Inferior parietal cortex (tissue), 1 donor: Measurements from ENCODE around the gene MT1B.

ENCODE experiments used
- DNase-seq: peaks from one replicate; pipeline ENCODE4 v3.0.0-alpha.2; 2016; ENCODE audit errors: extremely low spot score

The MT1B gene

DNA sequence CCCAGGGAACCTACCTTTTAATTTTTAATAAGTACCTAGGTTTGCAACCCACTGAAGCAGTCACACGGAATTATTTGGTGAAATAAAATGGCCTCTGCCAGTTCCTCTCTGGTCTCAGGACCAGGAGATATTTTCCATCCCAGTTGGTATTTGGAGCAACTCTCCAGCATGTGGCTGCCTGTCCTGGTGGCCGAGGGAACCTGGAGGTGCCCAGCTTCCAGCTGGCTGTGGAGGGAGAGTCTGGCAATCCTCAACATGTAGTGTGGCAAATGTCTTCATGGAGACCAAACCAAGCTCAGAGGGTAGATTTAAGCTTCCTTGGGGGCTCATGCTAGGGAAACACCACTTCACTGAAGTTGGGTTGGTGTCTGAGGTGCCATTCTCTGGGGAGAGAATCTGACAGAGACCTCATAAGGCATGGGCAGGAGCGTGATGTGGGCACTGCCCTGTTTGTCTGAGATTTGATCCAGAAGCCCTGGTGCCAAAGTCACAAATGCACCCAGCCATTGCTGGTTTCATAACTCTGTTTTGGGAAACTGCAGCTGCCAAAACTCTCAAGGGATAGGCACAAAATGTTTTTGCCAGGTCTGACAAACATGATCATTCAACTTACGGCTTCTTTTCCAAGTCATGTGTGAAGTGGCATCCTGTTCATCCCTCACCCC lies 33.4 kb downstream of the MT1B start:
- no peak for DNase-seq

DNA sequence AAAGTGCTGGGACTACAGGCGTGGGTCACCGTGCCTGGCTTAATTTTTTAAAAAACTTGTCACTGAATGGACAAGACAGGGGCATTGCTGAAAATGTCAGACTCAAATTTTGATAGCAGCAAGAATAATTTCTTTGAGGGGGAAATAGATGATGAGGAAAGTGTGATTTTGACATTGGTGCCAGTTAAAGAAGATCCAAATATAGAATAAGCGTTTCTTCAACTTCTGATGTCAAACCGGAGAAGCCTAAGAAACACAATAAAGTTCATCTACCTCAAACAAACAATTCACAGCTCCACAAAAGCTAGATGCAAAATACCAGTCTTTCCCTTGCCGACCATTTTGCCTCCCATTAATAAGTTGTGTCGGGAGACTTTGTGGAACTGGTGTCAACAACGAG lies 35.1 kb downstream of the MT1B start:
- no peak for DNase-seq

DNA sequence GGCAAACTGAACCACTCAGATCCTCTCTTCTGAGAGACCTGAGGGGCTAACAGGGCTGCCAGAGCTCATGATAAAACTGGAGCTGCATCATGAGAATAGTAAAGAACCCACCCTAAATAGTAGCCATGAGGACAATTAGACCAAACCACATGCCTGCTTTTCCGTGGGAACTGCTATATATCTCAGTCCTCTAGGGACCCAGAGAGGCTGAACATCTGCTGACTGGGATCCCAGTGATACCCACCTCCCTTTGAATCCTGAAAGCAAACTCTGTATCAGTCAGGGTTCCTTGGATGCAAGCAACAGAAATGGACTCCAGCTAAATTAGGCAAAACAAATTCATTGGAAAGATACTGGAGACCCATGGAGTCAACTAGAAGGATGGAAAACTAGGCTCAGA lies 37.1 kb downstream of the MT1B start:
- no peak for DNase-seq

DNA sequence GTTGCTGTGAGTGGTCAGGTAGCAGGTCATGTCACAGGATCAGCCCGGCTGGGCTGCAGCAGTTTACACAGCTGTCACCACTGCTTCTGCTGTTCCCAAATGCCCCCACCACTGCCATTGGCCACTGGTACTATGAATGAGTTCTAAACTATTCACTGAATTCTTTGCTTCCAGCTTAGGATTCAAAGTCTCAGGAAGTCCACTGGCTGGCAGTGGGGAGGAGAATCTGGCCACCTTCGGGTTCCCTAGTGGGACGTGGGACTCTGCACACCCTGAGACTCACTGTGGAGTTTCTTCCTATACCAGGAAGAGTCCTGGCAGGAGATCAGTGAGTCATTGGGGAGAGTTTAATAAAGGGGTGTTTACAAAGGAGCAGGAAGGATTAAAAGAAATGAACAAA lies 37.5 kb downstream of the MT1B start:
- no peak for DNase-seq

DNA sequence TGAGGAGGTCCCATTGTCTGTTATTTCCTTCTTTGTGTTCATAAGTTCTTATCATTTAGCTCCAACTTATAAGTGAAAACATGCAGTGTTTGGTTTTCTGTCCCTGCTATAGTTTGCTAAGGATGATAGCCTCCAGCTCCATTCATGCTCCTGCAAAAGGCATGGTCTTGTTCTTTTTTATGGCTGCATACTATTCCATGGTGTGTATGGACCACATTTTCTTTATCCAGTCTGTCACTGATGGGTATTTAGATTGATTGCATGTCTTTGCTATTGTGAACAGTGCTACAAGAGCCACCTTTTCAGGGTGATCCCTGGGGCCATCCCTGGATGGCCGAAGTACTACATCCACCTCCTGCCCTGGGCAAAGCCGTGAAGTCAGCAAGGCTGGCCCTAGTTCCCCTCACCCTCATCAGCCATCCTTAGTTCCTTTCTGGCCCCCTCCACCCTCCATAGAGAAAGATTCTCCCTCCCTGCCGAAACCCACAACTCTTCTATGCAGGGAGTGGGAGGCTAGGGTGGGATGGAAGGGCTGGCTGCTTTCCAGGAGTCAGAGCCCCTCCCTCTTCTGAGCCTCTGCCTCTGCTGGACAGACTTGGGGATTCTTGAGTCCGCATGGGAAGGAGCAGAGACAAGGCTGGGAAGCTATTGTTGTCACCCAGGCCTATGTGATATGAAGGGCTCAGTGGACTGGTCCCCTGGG lies 38.9 kb downstream of the MT1B start:
- no peak for DNase-seq

DNA sequence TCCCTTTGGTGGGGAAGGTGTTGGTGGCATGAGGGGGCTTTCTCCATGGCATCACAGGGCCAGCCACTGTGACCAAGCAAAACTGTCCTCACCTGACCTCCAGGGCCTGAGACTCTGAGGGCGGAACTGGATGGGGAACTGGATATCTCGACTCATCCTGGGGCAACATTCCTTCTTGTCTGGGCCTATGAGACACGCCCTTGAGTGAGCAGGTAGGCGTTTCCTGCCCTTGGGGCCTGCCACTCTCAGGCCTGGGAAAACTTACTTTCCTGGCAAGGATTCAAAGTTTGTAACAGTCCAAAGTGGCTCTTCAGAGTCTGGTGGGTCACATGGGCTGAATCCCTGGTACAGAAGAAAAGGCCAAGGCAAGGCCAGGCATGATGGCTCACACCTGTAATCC lies 40.2 kb downstream of the MT1B start:
- no peak for DNase-seq

DNA sequence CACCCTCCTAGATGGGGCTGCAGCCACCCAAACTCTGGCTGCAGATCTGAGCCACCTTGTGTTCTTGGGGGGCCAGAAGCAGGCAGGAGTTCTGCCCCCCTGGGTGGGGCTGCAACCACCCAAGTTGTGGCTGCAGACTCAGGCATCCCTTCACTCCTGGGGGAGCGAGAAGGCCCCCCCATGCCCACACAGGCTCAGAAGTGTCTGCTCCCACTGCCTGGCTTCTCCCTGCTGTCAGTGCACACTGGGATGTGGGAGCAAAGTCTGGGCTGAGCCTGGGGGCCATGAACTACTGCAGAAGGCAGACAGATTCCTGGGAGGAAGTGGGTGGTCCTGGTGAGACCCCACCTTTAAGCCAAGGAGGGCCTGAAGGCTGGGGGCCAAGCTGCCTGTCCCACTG lies 43.6 kb downstream of the MT1B start:
- DNase-seq: no peak

DNA sequence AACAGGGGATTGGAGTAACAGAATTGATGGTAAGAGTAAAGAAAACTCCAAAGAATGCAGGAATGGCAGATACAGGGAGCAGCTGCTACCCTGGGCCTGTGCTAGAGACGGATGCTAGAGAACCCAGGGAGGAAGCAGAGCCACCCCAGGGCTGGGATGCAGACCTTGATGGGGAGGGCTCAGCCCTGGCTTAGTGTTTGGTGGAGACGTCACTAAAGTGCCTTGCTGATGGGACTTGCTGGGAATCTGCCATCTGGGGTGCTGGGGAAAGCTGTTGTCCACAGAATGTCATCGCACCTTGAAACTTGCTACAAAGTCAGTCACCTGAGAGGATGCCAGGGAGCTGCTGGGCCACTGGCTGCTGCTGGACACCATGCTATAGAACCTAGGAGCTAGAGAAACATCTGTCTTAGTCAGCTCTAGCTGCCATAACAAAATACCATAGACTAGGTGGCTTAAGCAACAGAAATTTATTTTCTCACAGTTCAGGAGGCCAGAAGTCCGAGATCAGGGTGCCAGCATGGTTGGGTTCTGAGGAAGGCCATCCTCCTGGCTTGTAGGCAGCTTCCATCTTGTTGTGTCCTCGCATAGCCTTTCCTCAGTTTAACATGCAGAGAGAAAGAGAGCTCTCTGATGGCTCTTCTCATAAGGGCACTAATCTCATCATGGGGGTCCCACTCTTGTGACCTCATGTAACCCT lies 45.9 kb downstream of the MT1B start:
- DNase-seq: no peak

DNA sequence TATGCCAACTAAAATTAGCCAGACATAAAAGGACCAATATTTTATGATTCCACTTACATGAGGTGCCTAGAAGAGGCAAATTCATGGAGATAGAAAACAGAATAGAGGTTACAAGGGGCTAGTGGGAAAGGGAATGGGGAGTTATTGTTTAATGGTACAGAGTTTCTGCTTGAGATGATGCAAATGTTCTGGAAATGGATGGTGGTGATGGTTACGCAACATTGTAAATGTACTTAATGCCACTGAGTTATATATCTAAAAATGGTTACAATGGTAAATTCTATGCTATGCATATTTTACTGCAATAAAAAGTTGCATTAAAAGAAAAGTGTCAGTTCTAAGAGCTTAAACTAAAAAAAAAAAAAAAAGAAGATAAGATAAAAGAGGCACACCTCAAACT lies 48.5 kb downstream of the MT1B start:
- no peak for DNase-seq

DNA sequence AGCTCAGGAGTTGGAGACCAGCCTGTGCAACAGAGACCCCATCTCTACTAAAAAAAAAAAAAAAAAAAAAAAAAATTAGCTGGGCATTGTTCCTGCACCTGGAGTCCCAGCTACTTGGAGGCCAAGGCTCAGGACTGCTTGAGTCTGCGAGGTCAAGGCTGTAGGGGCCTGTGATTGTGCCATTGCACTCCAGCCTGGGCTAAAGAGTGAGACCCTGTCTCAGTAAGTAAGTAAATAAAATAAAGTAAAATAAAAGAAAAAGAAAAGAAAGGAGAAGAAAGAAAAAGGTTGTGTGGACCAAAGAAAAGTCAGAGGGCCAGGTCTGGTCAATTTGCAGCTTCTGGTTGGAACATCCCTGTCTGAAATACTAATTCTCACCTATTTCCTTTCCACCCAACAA lies 48.9 kb downstream of the MT1B start:
- no peak for DNase-seq

DNA sequence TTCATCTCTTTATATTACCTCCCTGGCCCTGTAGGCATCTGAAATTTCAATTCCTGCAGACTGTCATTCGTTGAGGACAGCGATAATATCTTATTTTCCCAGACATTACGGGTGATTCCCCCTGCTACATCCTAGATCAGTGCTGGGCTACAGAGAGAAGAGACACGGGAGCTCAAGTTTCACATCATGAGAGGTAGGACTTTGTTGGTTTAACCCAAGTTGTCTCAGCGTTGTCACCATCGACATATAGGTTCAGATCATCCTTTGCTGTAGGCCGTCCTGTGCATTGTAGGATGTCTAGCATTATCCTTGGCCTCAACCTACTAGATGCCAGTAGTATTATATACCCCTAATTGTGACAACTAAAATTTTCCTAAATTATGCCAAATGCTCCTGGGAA lies 49.8 kb downstream of the MT1B start:
- DNase-seq: no peak
